Activated naive CD8-positive, alpha-beta T cell treated with anti-CD3 and anti-CD28 coated beads for 36 hours (primary cell): ENCODE results near the gene RBM44. TPM values are rescaled to one million over a fixed set of nuclear protein-coding genes. Genes with fewer than 3 reads are reported as not detected.
"Not testable (repeated sequence)": the region's sequence is repeated elsewhere in the genome, so short reads cannot be mapped to it uniquely, and the experiment has no call there.

Source experiments
- DNase-seq: peaks from one replicate; pipeline ENCODE4 v3.0.0; 2021
- H3K27ac Mint-ChIP-seq: one replicate; pipeline ENCODE4 v1.8.0; 2022; ENCODE audit warnings: mild to moderate bottlenecking, moderate library complexity, mixed read lengths
- H3K27me3 Mint-ChIP-seq: one replicate; pipeline ENCODE4 v1.8.0; 2022; ENCODE audit warnings: mild to moderate bottlenecking, mixed read lengths
- H3K36me3 Mint-ChIP-seq: one replicate; pipeline ENCODE4 v1.8.0; 2021; ENCODE audit warnings: mild to moderate bottlenecking, mixed read lengths
- H3K4me1 Mint-ChIP-seq: one replicate; pipeline ENCODE4 v1.8.0; 2021; ENCODE audit warnings: mixed read lengths
- H3K4me3 Mint-ChIP-seq: one replicate; pipeline ENCODE4 v1.8.0; 2022; ENCODE audit warnings: mild to moderate bottlenecking, moderate library complexity, mixed read lengths
- H3K9me3 Mint-ChIP-seq: one replicate; pipeline ENCODE4 v1.8.0; 2022; ENCODE audit warnings: mixed read lengths
- total RNA-seq, 2 experiments: library from RNA; stranded (reverse); gene quantifications; one replicate each; pipeline ENCODE4 v1.2.3, GENCODE V29; 2021

Gene RBM44
- total RNA-seq, 2 experiments from 2014 or later, result 0.46 to 0.47 TPM

DNA sequence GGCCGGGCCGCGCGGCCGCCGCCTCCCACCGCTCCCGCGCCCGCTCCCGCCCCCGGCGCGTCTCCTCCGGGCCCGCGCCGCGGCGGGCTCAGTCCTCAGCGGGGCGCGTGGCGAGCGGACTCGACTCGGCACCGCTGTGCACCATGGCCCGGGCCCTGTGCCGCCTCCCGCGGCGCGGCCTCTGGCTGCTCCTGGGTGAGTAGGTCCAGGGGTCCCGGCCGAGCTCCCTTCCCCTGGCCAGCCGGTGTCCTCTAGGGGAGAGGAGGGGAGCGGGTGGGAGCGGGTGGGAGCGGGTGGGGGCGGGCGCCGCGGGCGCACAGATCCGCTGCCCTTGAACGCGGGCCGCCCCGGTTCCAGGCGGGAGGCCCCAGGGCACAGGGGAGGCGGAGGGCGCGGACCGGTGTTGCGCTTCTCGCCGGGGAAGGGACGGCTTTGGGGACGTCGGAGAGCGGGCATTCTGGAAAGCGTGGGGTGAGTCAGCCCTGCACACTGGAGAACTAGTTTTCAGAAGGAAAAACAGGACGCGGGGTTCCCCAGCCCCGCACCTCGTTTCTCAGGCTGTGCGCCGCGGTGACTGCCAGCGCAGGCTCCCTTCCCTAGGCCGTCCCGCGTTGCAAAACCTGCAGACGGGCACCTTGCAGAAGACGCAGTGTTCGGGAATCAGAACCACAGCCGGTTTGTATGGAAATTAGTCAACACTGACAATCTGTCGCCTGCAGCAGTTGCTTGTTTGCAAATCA, 61.1 kb downstream of the RBM44 start, which contains the start of gene RAMP1:
RAMP1 (plus strand) TSS at position 91 of the 740 bp plus-strand sequence; CDS start at position 144, 53 bp downstream.
- H3K27ac Mint-ChIP-seq, result no peak within 1 kb of the TSS
- H3K4me1 Mint-ChIP-seq, result peaks cover 7% of the 10 kb centered on the region
- H3K36me3 Mint-ChIP-seq, result no peaks in the 10 kb centered on the region
- peaks cover 49% of the 10 kb centered on the region for H3K27me3 Mint-ChIP-seq
- H3K4me3 Mint-ChIP-seq, result peak within 1 kb of the TSS; percentile 26
- no peaks in the 10 kb centered on the region for H3K9me3 Mint-ChIP-seq
- no peak for DNase-seq

DNA sequence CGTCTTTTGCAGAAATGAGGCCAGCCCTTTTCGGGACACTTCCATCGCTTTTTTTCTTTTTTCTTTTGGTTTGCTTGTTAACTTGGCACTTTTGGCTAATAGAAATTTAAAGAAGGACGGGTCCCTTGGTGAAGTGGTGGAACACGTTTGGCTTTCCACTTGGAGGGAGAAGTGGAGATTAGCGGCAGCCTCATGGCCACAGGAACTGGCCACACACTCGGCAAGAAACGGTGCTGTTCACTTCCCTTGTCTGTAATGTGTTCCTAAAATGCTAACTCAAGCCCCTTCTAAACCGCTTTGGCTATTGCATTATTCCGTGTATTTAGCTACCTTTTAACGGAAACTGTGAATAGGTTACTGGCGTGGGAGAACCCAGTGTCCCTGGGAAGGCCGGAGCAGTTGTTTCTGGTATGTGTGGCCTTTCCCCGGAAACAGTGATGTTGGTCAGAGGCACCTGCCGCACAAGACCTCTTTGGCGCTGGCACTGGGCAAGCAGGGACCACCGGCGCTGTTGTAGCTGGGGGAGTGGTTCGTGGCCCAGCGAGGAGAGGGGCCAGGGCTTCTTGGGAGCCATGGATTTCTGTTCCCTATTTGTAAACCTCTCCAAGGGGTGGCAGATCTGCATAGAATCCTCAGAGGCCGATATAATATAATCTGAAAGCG, 61.8 kb downstream of the RBM44 start:
- Mint-ChIP-seq H3K36me3 (no peaks in the 10 kb centered on the region), H3K4me1 (peaks cover 7% of the 10 kb centered on the region), H3K27me3 (peaks cover 49% of the 10 kb centered on the region), H3K4me3 (no peak overlapping the region), H3K9me3 (no peaks in the 10 kb centered on the region), H3K27ac (no peak overlapping the region)
- DNase-seq, result no peak

DNA sequence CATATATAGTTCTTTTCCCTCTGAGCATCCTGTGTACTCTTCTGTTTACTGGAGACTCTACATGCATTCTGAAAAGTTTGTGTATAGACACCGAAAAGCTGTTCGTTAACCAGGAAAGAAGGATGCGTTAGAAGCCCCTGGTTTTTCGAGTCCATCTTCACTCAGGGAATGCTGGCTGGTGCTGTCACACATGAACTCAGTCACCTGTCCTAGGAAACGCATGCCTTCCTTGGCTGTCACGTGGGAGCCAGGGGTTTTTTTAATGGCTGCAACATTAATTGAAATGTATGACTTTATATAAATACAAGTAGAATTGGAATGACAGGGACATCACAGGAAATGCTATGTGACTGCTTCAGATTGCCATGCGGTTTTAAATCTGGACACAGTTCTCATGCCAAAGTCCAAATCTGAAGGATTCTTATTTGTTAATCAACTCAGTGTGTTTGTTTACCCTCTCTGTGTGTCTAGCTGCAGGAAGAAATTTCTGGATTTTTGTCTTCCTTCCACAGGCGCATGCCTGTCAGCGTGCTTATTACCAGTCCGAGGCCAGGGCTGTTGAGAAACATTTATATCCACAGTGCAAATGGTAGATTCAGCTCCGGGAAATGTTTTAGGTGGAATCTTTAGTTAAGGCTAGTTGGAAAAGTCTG, 63.4 kb downstream of the RBM44 start:
- Mint-ChIP-seq H3K27me3 (peaks cover 49% of the 10 kb centered on the region), H3K27ac (no peak overlapping the region), H3K9me3 (no peaks in the 10 kb centered on the region), H3K36me3 (no peaks in the 10 kb centered on the region), H3K4me3 (no peak overlapping the region), H3K4me1 (peaks cover 7% of the 10 kb centered on the region)
- DNase-seq, result no peak

DNA sequence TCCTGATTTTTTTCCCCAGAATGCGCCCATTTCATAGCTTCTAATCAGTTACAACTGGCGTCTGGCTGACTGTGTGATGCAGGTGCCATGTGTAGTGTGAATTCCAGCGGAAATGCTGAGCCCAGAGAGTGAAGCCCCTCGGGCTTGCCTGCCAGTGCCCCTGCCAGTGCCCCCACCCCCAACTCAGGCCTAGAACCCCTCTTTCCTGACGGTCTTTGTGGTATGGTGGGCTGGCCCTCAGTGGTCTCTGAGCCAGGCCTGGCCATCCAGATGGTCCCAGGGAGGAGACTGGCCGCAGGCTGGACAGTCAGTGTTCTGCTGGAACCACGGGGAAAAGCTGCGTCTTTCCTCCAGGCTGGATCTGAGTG, 63.9 kb downstream of the RBM44 start:
- DNase-seq, result no peak

DNA sequence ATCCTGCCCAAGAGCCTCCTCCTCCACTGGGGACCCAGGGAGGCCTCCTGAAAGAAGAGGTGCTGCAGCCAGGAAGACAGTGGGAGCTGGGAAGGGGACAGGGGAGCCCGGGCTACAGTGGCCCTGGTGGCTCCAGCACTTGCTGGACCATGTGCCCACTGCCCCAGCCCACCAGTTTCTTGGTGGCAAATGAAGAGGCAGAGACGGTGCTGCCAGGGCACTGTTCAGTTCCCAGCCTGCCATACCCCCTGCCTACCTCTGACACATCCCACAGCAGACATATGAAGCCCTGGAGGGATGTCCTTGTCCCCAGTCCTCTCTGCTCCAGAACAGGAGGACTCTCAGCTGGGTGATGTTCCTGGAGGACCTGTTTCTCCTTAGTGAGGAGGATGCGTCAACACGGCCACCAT, 64.5 kb downstream of the RBM44 start:
- Mint-ChIP-seq H3K4me3 (no peak overlapping the region), H3K36me3 (no peaks in the 10 kb centered on the region), H3K27me3 (peaks cover 48% of the 10 kb centered on the region), H3K4me1 (peaks cover 7% of the 10 kb centered on the region), H3K9me3 (no peaks in the 10 kb centered on the region), H3K27ac (no peak overlapping the region)
- DNase-seq, result no peak

More for the DNA sequence above, 63.9 kb downstream of the RBM44 start:
- Mint-ChIP-seq H3K27ac (no peak overlapping the region), H3K36me3 (no peaks in the 10 kb centered on the region), H3K9me3 (no peaks in the 10 kb centered on the region), H3K27me3 (peaks cover 49% of the 10 kb centered on the region), H3K4me1 (peaks cover 7% of the 10 kb centered on the region), H3K4me3 (no peak overlapping the region)

DNA sequence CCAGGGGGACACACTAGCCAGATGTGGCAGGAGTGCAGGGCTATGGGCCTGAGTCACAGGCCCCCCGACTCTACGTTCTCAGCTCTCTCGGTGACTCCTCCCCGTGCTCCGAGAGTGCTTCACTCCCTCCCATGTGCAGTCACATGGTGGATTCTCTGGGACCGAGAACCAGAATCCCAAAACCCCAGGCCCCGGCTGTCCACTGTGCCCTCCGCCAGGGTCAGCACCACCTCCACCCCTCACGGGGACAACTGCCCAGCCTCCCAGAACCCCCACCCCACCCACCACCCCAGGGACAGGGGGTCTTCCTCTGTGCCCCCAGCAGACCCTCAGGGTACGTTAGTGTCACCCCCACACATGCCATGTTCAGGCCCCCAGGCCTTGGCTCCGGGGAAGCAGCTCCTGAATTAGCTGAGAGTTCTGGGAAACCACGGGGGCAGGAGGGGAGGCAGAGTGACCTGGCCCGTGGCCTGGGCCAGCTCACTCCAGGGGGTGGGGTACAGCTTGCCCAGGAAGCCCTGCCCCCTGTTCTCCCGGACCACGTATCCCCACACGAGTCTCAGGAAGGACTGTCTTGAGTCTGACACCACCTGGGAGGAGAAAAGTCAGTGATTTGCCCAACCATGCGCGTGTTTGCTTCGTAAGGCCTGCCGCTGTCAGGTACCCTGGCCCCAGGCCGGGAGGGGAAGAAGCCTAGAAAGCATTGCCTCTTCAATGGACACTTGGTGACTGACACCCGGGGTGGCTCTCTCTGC, 65.3 kb downstream of the RBM44 start:
- no peak for DNase-seq
- H3K27me3 Mint-ChIP-seq, result peaks cover 48% of the 10 kb centered on the region

DNA sequence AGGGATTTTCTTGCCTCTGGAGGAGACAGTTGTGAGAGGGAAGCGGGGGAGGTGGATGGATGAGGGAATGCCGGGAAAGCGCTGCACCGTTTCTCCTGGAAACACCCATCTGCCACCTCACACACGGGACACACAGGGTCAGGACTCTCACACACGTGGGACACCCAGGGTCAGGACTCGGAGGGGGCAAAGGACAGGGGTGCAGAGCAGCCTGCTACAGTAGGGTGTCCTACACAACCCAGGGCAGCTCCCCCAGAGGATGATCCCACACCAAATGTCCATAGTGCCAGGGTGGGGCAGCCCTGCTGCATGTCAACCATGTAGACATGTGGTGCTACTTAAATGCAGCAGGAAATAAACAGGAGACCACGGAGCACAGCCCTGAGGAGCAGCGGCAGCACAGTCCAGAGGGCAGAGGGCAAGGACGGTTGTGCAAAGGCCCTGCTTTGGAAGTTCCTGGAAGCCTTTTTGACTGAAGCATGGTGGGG, 65.9 kb downstream of the RBM44 start:
- H3K9me3 Mint-ChIP-seq, result no peaks in the 10 kb centered on the region
- peaks cover 51% of the 10 kb centered on the region for H3K27me3 Mint-ChIP-seq
- peaks cover 13% of the 10 kb centered on the region for H3K4me1 Mint-ChIP-seq

More for the DNA sequence above, 65.3 kb downstream of the RBM44 start:
- H3K9me3 Mint-ChIP-seq, result no peaks in the 10 kb centered on the region
- H3K4me3 Mint-ChIP-seq, result no peak overlapping the region
- H3K4me1 Mint-ChIP-seq, result peaks cover 7% of the 10 kb centered on the region
- no peaks in the 10 kb centered on the region for H3K36me3 Mint-ChIP-seq
- no peak overlapping the region for H3K27ac Mint-ChIP-seq

DNA sequence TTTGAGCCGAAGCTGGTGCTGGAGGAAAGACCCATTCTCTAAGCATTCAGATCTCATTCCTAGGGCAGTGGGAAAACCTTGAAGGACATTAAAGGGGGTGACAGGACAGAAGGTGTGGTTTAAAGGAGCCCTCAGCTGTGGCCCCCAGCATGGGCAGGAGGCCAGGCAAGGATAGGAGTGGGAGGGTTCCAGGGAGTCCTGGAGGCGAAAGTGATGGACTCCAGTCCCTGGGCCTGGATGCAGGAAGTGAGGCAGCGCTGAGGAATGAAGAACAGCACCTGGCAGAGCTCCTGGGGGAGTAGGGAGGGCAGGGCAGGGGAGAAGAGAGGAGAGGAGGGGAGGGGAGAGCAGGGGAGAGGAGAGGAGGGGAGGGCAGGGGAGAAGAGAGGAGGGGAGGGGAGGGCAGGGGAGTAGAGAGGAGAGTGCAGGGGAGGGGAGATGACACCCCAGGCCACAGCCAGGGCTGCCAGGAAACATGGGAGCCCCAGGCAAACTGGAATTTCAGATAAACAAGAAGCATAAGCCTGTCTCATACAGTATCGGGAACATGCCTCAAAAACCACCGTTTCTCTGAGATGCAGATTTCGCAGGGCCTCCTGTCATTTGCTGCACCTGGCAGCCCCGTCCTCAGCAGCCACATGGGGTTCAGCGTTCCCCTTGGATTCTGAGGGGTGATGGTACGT, 66.5 kb downstream of the RBM44 start:
- no peak for DNase-seq
- Mint-ChIP-seq H3K4me1 (peaks cover 14% of the 10 kb centered on the region), H3K27ac (no peak overlapping the region), H3K4me3 (no peak overlapping the region), H3K36me3 (no peaks in the 10 kb centered on the region), H3K9me3 (no peaks in the 10 kb centered on the region), H3K27me3 (peaks cover 51% of the 10 kb centered on the region)

More for the DNA sequence above, 65.9 kb downstream of the RBM44 start:
- DNase-seq, result no peak
- Mint-ChIP-seq H3K36me3 (no peaks in the 10 kb centered on the region), H3K4me3 (no peak overlapping the region), H3K27ac (no peak overlapping the region)

DNA sequence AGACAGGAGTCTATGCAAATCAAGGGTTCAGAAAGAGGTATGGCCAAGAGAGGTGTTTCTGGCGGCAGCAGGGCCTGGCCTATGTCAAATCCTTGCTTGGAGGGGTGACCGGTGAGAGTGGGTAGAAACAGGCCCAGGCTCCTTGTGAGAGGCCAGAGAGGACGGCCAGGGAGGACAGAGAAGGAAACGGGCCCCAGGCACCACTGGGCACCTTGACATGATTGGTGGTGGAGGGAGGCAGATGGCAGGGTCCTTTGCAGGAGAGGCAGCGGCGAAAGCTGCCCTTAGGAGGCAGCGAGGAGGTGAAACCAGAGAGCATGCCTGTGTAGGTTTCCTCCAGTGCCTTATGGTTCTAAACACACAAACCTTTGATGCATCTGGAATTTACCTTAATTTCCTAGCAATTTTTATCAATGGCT, 67.1 kb downstream of the RBM44 start:
- H3K36me3 Mint-ChIP-seq, result no peaks in the 10 kb centered on the region
- no peak overlapping the region for H3K4me3 Mint-ChIP-seq
- no peaks in the 10 kb centered on the region for H3K9me3 Mint-ChIP-seq
- no peak for DNase-seq
- peaks cover 51% of the 10 kb centered on the region for H3K27me3 Mint-ChIP-seq
- peaks cover 12% of the 10 kb centered on the region for H3K4me1 Mint-ChIP-seq
- H3K27ac Mint-ChIP-seq, result no peak overlapping the region

DNA sequence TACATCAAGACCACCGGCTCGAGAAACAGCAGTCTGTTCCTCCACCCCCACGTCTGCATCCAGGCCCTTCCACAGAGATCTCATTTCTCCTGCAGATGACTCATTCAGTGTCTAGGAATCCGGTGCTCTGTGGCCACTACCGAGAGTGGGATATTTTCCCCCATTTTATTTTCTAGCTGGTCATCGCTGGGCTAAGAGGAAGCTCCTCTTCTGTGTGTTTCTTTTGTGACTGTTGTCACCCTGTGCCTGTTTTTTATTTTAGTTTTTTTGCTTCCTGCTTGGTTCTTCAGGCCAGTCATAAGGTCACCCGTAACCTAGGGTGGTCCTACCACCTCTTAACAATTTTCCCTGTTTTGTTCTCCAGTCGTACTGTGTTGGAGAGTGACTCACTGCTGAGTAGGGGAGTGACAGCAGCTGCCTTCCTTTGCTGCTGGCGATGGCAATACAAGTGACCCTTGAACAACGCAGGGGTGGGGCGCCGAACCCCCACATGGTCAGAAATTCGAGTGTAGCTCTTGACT, 67.6 kb downstream of the RBM44 start:
- no peak for DNase-seq
- Mint-ChIP-seq H3K36me3 (no peaks in the 10 kb centered on the region), H3K4me3 (no peak overlapping the region), H3K4me1 (peaks cover 12% of the 10 kb centered on the region), H3K27ac (no peak overlapping the region), H3K9me3 (no peaks in the 10 kb centered on the region), H3K27me3 (peaks cover 49% of the 10 kb centered on the region)

DNA sequence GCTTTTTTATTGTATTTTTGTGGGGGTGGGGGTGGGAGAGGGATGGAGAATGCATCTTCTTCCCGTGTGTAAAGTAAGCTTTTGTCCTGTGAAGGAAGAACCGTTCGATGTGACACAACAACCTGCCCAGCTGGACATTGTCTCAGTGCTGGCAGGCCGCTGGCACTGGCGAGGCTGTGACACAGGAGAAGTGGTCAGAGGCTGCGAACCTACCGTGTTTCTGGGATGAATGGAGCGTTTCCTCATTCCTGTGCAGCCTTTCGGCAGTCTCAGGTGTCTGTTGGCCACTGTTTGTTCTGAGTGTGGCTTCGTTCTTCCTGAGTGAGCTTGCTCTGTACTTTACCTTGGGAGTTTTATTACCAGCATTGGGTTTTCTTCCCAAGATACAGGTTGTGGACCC, 68.9 kb downstream of the RBM44 start:
- H3K36me3 Mint-ChIP-seq, result no peaks in the 10 kb centered on the region
- no peak for DNase-seq
- no peak overlapping the region for H3K27ac Mint-ChIP-seq
- peaks cover 42% of the 10 kb centered on the region for H3K27me3 Mint-ChIP-seq
- H3K4me3 Mint-ChIP-seq, result no peak overlapping the region
- H3K4me1 Mint-ChIP-seq, result peaks cover 12% of the 10 kb centered on the region
- no peaks in the 10 kb centered on the region for H3K9me3 Mint-ChIP-seq

DNA sequence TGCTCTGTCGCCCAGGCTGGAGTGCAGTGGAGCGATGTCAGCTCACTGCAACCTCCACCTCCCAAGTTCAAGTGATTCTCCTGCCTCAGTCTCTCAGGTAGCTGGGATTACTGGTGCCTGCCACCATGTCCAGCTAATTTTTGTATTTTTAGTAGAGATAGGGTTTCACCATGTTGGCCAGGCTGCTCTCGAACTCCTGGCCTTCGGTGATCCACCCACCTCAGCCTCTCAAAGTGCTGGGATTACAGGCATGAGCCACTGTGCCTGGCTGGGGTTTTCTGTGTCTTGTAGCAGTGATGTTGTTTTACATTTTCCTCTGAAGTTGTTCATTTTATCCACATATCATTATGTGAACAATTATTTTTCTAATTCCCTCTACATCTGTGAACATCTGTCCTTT, 69.5 kb downstream of the RBM44 start:
- H3K9me3 Mint-ChIP-seq, DNase-seq, H3K36me3 Mint-ChIP-seq, H3K27ac Mint-ChIP-seq, H3K4me3 Mint-ChIP-seq: not testable (repeated sequence)
- H3K27me3 Mint-ChIP-seq, result peaks cover 41% of the 10 kb centered on the region
- H3K4me1 Mint-ChIP-seq, result peaks cover 12% of the 10 kb centered on the region

DNA sequence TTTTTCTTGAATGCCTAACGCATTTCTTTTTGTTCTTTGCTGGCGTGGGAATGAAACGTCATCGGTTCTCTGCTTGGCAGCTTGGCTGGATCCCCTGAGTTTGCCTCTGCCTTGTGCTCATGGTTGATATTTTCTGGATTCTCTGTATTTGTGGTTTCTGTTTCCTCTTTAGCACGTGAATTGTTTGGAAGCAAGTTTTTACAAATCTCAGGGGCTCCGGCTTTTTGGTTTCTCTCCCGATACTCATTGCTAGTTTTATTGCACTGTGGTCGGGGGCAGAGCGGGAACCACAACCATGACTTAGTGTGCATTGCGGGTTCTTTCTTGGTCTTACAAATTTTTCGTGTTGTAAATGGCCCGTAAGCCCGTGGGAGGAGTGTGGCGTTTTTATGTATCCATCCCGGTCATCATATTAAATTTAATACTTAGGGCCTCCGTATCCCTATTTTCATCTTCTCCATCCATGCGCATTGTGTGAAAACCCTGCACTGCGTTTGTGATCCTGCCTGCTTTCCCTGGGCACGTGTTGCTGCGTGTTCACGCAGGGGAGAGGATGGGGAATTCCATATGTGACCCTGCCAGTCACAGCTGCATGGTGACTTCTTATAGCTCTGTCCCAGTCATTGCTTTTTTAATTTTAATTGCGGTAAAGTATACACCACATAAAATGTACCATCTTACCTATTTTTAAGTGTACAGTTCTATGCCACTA, 70.2 kb downstream of the RBM44 start:
- Mint-ChIP-seq H3K27ac (no peak overlapping the region), H3K4me3 (no peak overlapping the region), H3K36me3 (no peaks in the 10 kb centered on the region), H3K27me3 (peaks cover 45% of the 10 kb centered on the region), H3K4me1 (peaks cover 16% of the 10 kb centered on the region), H3K9me3 (no peaks in the 10 kb centered on the region)
- DNase-seq, result no peak
